HFFc6 (cell line): ENCODE data around the gene SPATA4. TPM values are rescaled to one million over a fixed set of nuclear protein-coding genes. Genes with fewer than 3 reads are reported as not detected.

Experiments
- DNase-seq: peaks from one replicate; pipeline ENCODE4 v3.0.0-alpha.2; 2018
- H3K27ac Mint-ChIP-seq: 2 replicates; pipeline ENCODE4 v1.8.0; 2020; ENCODE audit warnings: mild to moderate bottlenecking, mixed read lengths
- H3K27me3 Mint-ChIP-seq: 2 replicates; pipeline ENCODE4 v1.8.0; 2021; ENCODE audit warnings: mild to moderate bottlenecking, moderate library complexity, mixed read lengths; ENCODE audit not compliant: insufficient read depth
- H3K36me3 Mint-ChIP-seq: 2 replicates; pipeline ENCODE4 v1.8.0; 2021; ENCODE audit warnings: low read depth, mixed read lengths
- H3K4me1 Mint-ChIP-seq: 2 replicates; pipeline ENCODE4 v1.8.0; 2020; ENCODE audit warnings: low read depth, mixed read lengths
- H3K4me3 Mint-ChIP-seq: 2 replicates; pipeline ENCODE4 v1.8.0; 2020; ENCODE audit warnings: mild to moderate bottlenecking, moderate library complexity, mixed read lengths
- H3K9me3 Mint-ChIP-seq: 2 replicates; pipeline ENCODE4 v1.8.0; 2020; ENCODE audit warnings: mild to moderate bottlenecking, mixed read lengths
- total RNA-seq, 6 experiments: library from RNA; stranded (reverse); fragmentation: NEBNext Ultra II Directional; extraction: Animal tissue kit (Norgen Biotek cat#: 25700); gene quantifications; 2 replicates in 1 of 6; 3 replicates in 5 of 6; pipeline ENCODE4 v1.2.3, GENCODE V29; 2021
- TF ChIP-seq, protein P1 (sequence below): fragments of 200-600 bp; sonication (generic); IDR thresholded peaks from 2 replicates; pipeline ENCODE4 v1.5.0; 2021; ENCODE audit warnings: antibody characterized with exemption, mild to moderate bottlenecking

SPATA4 gene
- total RNA-seq, 6 experiments from 2014 or later: 0.14 to 0.38 (median 0.20) TPM; not detected in 2

DNA sequence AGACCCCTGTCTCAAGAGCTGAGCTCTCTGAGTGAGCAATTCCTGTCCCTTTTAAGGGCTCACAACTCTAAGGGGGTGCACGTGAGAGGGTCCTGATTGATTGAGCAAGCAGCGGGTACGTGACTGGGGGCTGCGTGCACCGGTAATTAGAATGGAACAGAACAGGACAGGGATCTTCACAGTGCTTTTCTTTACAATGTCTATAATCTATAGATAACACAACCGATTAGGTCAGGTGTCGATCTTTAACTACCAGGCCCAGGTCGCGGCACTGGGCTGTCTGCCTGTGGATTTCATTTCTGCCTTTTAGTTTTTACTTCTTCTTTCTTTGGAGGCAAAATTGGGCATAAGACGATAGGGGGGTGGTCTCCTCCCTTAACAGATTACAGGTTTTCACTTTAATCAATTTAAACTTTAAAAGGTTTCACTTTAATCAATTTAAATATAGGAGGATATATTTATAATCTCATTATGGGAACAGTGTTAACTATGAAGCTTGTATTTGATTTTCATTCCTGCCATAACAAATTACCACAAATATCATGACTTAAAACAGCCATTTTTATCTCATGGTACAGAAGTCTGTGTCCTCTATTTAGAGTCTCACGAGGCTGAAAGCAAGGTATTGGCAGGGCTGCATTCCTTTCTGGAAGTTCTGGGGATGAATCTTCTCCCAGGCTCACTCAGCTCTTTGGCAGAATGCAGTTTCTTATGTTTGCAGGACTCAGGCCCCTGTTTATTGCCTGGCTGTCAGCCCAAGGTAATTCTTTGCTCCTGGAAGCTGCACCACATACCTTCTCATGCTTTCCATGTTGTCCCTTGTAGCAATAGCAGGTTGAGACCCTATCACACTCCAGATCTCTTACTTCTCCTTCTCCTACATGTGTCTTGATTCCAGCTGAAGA, 5.2 kb downstream of the SPATA4 start:
- DNase-seq: peak; percentile 28
- Mint-ChIP-seq H3K27ac (0 out of 2 replicates have a peak overlapping the region, but pooled peaks have one; percentile 4), H3K4me1 (peaks cover 90% of the 10 kb centered on the region), H3K9me3 (no peaks in the 10 kb centered on the region), H3K36me3 (no peaks in the 10 kb centered on the region), H3K4me3 (no peak overlapping the region), H3K27me3 (no peaks in the 10 kb centered on the region)
- TF ChIP-seq, protein P1, sequence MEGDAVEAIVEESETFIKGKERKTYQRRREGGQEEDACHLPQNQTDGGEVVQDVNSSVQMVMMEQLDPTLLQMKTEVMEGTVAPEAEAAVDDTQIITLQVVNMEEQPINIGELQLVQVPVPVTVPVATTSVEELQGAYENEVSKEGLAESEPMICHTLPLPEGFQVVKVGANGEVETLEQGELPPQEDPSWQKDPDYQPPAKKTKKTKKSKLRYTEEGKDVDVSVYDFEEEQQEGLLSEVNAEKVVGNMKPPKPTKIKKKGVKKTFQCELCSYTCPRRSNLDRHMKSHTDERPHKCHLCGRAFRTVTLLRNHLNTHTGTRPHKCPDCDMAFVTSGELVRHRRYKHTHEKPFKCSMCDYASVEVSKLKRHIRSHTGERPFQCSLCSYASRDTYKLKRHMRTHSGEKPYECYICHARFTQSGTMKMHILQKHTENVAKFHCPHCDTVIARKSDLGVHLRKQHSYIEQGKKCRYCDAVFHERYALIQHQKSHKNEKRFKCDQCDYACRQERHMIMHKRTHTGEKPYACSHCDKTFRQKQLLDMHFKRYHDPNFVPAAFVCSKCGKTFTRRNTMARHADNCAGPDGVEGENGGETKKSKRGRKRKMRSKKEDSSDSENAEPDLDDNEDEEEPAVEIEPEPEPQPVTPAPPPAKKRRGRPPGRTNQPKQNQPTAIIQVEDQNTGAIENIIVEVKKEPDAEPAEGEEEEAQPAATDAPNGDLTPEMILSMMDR: no peak

DNA sequence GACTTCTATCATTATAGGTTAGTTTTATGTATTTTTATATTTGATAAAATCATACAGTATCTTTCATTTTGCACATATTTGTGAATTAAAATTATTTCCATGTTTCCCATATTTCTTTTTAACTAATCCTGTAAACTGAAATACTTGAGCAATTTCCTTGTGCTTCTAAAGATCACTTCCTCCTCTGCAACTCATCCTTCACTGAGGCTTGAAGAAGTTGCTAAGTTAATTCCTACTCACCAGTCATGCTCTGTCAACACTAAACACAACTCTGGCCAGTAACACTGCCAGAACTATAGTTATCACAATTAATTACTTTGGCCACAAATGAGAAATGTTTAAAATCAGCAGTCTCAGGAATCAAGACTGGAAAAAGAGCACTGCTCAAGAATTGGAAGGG, 6.7 kb downstream of the SPATA4 start:
- TF ChIP-seq, protein P1: no peak
- H3K27me3 Mint-ChIP-seq: no peaks in the 10 kb centered on the region
- H3K36me3 Mint-ChIP-seq: no peaks in the 10 kb centered on the region
- H3K4me1 Mint-ChIP-seq: peaks cover 85% of the 10 kb centered on the region
- 0 out of 2 replicates have a peak overlapping the region, but pooled peaks have one; percentile 14 for H3K27ac Mint-ChIP-seq
- no peak for DNase-seq
- no peak overlapping the region for H3K4me3 Mint-ChIP-seq
- no peaks in the 10 kb centered on the region for H3K9me3 Mint-ChIP-seq

DNA sequence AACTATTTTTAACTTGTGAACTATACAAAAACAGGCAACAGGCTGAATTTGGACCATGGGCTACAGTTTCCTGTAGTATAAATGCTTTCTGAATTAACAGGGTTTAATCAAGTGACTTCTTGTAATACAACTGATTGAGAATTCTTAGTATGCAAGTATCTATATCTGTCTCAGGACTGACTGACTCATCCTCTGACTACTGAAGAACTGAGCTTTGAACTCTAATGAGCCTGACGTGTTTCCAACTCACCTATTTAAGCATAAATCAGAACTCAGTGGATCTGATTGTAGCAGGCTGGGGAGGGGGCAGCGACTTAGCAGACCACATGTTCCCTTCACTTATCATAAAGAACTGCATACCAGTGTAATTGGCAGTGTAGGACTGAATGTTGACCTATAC, 7.8 kb downstream of the SPATA4 start:
- peak; percentile 46 for DNase-seq
- Mint-ChIP-seq H3K36me3 (no peaks in the 10 kb centered on the region), H3K9me3 (no peaks in the 10 kb centered on the region), H3K27me3 (no peaks in the 10 kb centered on the region), H3K27ac (0 out of 2 replicates have a peak overlapping the region, but pooled peaks have one; percentile 29), H3K4me1 (peaks cover 75% of the 10 kb centered on the region), H3K4me3 (no peak overlapping the region)
- TF ChIP-seq, protein P1: no peak

DNA sequence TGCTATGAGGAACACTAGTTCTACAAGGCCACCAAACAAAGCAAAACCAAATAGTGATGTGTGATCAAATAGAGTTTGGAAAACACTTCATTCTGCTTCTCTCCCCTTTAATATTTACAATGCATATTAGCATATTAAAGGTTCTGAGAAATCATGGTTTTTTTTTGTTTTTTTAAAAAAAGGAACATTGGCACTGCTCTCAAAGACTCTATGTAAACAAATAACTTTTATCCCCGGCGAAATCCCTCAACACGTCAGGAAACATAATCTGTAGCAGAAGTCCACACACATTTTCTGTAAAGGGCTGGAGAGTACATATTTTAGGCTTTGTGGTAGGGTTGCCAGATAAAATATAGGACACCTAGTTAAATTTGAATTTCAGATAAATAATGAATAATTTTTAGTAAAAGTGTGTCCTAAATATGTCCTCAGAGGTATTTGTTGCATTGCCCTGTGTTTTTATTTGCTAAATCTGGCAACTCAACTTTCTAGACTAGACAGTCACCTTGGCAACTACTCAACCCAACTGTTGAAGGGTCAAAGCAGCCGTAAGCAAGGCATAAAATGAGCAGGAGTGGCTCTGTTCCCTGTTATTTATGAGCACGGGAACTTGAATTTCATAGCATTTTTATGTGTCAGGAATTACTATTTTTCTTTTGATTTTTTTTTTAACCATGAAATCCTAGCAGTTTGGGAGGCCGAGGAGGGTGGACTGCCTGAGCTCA, 8.6 kb downstream of the SPATA4 start:
- Mint-ChIP-seq H3K4me1 (peaks cover 67% of the 10 kb centered on the region), H3K27me3 (no peaks in the 10 kb centered on the region), H3K9me3 (no peaks in the 10 kb centered on the region), H3K4me3 (no peak overlapping the region; the same call in 1 of the 2 replicates), H3K36me3 (no peaks in the 10 kb centered on the region), H3K27ac (peak overlapping the region; percentile 40)
- DNase-seq: peak; percentile 23
- TF ChIP-seq, protein P1: no peak

DNA sequence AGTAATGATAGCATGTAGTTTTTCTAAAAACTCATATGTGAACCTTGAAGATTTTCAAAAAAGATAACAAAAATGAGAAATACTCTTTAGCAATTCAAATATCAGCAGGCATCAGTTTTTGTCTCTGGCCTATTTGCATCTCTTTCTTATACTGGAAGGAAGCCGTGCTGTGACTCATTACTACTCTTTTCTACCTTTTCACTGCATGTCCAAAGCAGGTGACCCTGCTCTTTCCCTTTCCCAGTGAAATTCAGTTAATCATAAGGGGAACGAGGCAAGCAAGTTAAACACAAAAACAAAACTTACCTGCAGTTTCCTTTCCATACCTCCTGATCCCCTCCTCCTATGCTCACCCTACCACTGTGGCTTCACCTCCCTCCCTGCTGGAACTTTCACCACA, 9.3 kb downstream of the SPATA4 start:
- TF ChIP-seq, protein P1: no peak
- H3K27me3 Mint-ChIP-seq: no peaks in the 10 kb centered on the region
- no peaks in the 10 kb centered on the region for H3K9me3 Mint-ChIP-seq
- H3K27ac Mint-ChIP-seq: no peak overlapping the region
- no peaks in the 10 kb centered on the region for H3K36me3 Mint-ChIP-seq
- no peak overlapping the region for H3K4me3 Mint-ChIP-seq
- DNase-seq: no peak
- H3K4me1 Mint-ChIP-seq: peaks cover 61% of the 10 kb centered on the region
